PFSK-1 (cell line): Measurements from ENCODE around the gene PKP1.

Source experiments
- FOXP2 ChIP-seq: optimal IDR thresholded peaks from 2 replicates; pipeline ENCODE3; 2011; ENCODE audit warnings: borderline replicate concordance, control low read depth, inconsistent platforms; ENCODE audit not compliant: insufficient read depth; ENCODE audit errors: extremely low read length, extremely low read depth
- POLR2AphosphoS5 ChIP-seq: IDR thresholded peaks from 2 replicates; pipeline ENCODE4 v1.6.1; 2012; ENCODE audit warnings: low read depth, mild to moderate bottlenecking, control low read depth, low read length, moderate library complexity
- SIN3A ChIP-seq: IDR thresholded peaks from 2 replicates; pipeline ENCODE4 v1.6.1; 2012; ENCODE audit warnings: mild to moderate bottlenecking, low read length, moderate library complexity, borderline replicate concordance; ENCODE audit not compliant: insufficient read depth
- TAF1 ChIP-seq: IDR thresholded peaks from 2 replicates; pipeline ENCODE4 v1.6.1; 2012; ENCODE audit warnings: low read length, control low read depth, borderline replicate concordance; ENCODE audit not compliant: insufficient read depth
- TF ChIP-seq, protein P1 (sequence below), 2 experiments: IDR thresholded peaks; 2 replicates each; pipeline versions ENCODE4 v1.6.1 to v1.8.0; 2011 to 2012; ENCODE audit warnings: low read depth in 2 of 2, low read length in 2 of 2, control low read depth in 1 of 2, inconsistent platforms in 1 of 2, mild to moderate bottlenecking in 1 of 2, moderate library complexity in 1 of 2; ENCODE audit not compliant: insufficient read depth in 1 of 2

PKP1 gene

DNA sequence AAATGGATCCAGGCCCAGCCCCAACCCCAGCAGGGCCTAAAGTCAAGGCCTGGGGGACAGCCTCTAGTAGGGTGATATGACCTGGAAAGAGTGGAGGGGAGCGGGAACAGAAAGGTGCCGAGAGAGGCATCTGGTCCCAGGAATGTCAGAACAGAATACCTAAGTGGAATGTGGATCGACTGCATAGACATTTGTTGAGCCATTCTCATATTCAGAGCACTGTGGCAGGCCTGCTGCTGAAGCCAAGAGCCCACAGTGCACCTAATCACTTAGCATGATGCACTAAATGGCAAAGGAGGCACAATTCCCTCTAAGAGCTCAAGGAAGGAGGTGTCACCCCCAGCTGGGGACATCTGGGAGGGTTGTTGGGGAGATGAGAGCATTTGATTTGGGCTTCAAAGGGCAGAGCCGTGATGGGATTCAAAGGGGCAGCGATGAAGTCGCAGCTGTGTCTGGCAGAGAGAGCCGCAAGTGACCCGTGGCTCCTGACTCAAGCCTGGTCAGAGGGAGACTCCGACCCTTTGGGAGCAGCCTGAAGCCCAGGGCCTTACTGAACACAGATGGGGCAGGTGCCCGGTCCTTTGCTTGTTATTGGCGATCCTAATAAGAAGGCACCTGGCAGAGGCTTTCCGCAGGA, 8.6 kb upstream of the PKP1 start:
- TF ChIP-seq TAF1 = no peak
- TF ChIP-seq, protein P1, sequence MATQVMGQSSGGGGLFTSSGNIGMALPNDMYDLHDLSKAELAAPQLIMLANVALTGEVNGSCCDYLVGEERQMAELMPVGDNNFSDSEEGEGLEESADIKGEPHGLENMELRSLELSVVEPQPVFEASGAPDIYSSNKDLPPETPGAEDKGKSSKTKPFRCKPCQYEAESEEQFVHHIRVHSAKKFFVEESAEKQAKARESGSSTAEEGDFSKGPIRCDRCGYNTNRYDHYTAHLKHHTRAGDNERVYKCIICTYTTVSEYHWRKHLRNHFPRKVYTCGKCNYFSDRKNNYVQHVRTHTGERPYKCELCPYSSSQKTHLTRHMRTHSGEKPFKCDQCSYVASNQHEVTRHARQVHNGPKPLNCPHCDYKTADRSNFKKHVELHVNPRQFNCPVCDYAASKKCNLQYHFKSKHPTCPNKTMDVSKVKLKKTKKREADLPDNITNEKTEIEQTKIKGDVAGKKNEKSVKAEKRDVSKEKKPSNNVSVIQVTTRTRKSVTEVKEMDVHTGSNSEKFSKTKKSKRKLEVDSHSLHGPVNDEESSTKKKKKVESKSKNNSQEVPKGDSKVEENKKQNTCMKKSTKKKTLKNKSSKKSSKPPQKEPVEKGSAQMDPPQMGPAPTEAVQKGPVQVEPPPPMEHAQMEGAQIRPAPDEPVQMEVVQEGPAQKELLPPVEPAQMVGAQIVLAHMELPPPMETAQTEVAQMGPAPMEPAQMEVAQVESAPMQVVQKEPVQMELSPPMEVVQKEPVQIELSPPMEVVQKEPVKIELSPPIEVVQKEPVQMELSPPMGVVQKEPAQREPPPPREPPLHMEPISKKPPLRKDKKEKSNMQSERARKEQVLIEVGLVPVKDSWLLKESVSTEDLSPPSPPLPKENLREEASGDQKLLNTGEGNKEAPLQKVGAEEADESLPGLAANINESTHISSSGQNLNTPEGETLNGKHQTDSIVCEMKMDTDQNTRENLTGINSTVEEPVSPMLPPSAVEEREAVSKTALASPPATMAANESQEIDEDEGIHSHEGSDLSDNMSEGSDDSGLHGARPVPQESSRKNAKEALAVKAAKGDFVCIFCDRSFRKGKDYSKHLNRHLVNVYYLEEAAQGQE (IDR thresholded peaks at IDR 0.05; ENCODE audit: insufficient read depth in 1 of 2, low read depth in 2 of 2, low read length in 2 of 2) = no peak
- no peak for TF ChIP-seq FOXP2
- no peak for TF ChIP-seq POLR2AphosphoS5
- no peak for TF ChIP-seq SIN3A

DNA sequence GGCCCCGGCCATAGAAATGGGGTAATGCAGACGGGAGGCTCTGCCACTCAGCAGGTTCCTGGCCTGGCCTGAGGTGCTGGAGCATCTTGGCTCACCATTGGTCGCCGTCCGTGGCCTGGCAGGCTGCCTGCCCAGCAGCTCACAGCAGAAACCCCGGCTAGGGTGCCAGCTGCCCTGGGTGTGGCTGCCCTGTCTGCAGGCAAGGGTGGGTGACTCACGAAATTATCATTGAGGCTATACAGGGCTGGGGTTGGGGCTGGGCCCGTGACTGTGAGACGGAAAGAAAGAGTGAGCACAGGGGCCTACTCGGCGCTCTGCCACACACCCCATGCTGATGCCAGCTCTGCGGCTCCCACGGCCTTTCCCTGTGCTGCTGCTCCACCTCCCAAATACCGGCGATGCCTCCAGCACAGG, 8.0 kb upstream of the PKP1 start:
- TF ChIP-seq TAF1 = no peak
- TF ChIP-seq POLR2AphosphoS5 = no peak
- TF ChIP-seq, protein P1 (IDR thresholded peaks at IDR 0.05; ENCODE audit: insufficient read depth in 1 of 2, low read depth in 2 of 2, low read length in 2 of 2) = no peak
- TF ChIP-seq FOXP2 = no peak
- no peak for TF ChIP-seq SIN3A

DNA sequence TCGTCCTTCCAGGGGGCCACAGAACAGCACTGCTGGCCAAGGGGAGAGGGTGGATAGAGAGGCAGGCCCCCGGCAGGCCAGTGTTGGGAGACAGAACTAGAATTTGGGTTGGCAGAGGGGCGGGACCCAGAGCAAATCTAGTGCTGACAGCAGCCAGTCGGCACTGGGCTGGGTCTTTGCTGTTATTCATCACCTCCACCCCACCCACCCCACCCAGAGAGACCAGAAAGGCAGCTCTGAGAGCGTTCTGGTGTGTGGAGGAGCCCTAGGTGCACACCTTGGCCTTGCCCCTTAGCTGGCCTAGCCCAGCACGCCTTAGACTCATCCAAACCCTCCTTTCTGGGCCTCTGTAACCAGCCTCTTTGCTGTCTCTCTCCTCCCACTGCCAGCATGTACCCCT, 6.4 kb upstream of the PKP1 start:
- TF ChIP-seq SIN3A (no peak), TAF1 (no peak), FOXP2 (no peak), POLR2AphosphoS5 (no peak)
- TF ChIP-seq, protein P1 (IDR thresholded peaks at IDR 0.05; ENCODE audit: insufficient read depth in 1 of 2, low read depth in 2 of 2, low read length in 2 of 2) = no peak

DNA sequence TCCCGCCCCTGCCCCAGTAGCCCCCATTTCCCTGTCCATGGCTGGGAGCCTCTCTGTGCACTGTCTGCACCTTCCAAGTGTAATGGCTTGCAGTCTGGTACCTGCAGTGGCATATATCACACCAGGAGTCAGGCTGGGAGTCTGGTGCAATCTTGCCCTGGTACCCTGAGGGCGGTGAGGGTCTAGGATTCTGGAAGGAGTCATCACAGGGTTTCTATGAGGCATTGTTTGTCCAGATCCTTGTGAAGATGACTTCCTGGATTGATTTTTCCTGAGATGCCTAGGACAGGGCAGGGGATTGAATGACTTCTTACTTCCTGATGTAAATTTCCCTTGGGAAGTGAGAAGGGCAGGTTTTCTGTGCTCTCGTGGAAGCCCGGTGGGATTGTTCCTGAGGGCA, 5.9 kb upstream of the PKP1 start:
- TF ChIP-seq SIN3A (no peak), POLR2AphosphoS5 (no peak), FOXP2 (no peak), TAF1 (no peak)
- TF ChIP-seq, protein P1 (IDR thresholded peaks at IDR 0.05; ENCODE audit: insufficient read depth in 1 of 2, low read depth in 2 of 2, low read length in 2 of 2) = no peak

DNA sequence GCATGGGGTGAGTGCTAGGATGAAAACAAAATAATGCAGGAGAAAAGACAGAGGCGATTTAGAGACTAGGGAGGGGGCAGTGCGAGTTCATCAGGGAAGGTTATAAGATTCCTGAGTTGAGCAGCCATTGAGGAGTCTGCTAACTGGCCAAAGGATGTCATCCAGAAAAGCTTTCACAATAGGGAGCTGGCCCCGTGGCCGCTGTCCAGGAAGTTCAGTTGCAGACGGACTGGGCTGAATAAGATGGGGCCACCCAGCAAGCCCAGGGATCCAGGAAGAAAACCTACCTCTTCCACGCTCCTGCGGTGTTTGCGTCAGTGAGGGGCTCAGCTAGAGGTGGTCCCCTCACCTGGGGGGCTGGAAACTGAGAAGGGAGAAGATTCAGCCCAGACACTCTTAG, 4.0 kb upstream of the PKP1 start:
- TF ChIP-seq FOXP2 = no peak
- TF ChIP-seq, protein P1 (IDR thresholded peaks at IDR 0.05; ENCODE audit: insufficient read depth in 1 of 2, low read depth in 2 of 2, low read length in 2 of 2) = peak; percentile 73 to 87
